GM21423 (cell line): ENCODE results near the gene CIPC.

Experiments used
- ATAC-seq: cut with Tn5 transposase; IDR thresholded peaks from one replicate; pipeline ENCODE4 v1.9.1; 2021; ENCODE audit warnings: mild to moderate bottlenecking, moderate library complexity; ENCODE audit not compliant: unreplicated experiment

CIPC gene

GRCh38 chr14:77097700-77098528 is at the start of gene CIPC:
Gene CIPC (plus strand): TSS chr14:77098258. CDS start chr14:77105709, 7,451 bp downstream.
- ATAC-seq = peak; percentile 88

- no peak for ATAC-seq
Measured at GRCh38 chr14:77051116-77051515, 46.9 kb upstream of the CIPC start.

GRCh38 chr14:77052281-77053044 is 45.6 kb upstream of the CIPC start:
- ATAC-seq = no peak

GRCh38 chr14:77053046-77053841 is 44.8 kb upstream of the CIPC start:
- peak; percentile 69 for ATAC-seq

GRCh38 chr14:77055306-77055705 is 42.8 kb upstream of the CIPC start:
- no peak for ATAC-seq

GRCh38 chr14:77055981-77056380 is 42.1 kb upstream of the CIPC start:
- ATAC-seq = no peak

- ATAC-seq = no peak
Measured at GRCh38 chr14:77058117-77058516, 39.9 kb upstream of the CIPC start.

- ATAC-seq = no peak
Measured at GRCh38 chr14:77058785-77059184, 39.3 kb upstream of the CIPC start.

- ATAC-seq = no peak
Measured at GRCh38 chr14:77059276-77059915, 38.7 kb upstream of the CIPC start.

GRCh38 chr14:77061630-77062257 is 36.3 kb upstream of the CIPC start:
- ATAC-seq = no peak

GRCh38 chr14:77062261-77062660 is 35.8 kb upstream of the CIPC start:
- no peak for ATAC-seq

GRCh38 chr14:77063571-77064171 is 34.4 kb upstream of the CIPC start:
- ATAC-seq = no peak

- no peak for ATAC-seq
Measured at GRCh38 chr14:77064521-77065178, 33.4 kb upstream of the CIPC start.

GRCh38 chr14:77065851-77066577 is 32.0 kb upstream of the CIPC start:
- no peak for ATAC-seq

- ATAC-seq = no peak
Measured at GRCh38 chr14:77066578-77067172, 31.4 kb upstream of the CIPC start.

GRCh38 chr14:77067632-77068516 is 30.2 kb upstream of the CIPC start:
- no peak for ATAC-seq

- ATAC-seq = no peak
Measured at GRCh38 chr14:77068517-77069200, 29.4 kb upstream of the CIPC start.
